H1 (cell line): Measurements from ENCODE around the gene TMEM120A. TPM values are rescaled to one million over a fixed set of nuclear protein-coding genes. Genes with fewer than 3 reads are reported as not detected.

Source experiments
- CTCF ChIA-PET: fragments of 300-600 bp; sonication (Branson Sonifier 250); formaldehyde crosslinking; loops from one replicate; lab custom pipeline; 2021; ENCODE audit not compliant: partially characterized antibody; lab: Charles Lee
- POLR2A ChIA-PET: fragments of 300-600 bp; sonication (Branson Sonifier 250); formaldehyde crosslinking; loops from one replicate; lab custom pipeline; 2021; ENCODE audit warnings: inconsistent platforms; ENCODE audit not compliant: partially characterized antibody; lab: Charles Lee
- DNase-seq, 2 experiments: peaks; one replicate each; pipeline versions ENCODE4 v3.0.0 to v3.0.0-alpha.2; 2010 to 2022; ENCODE audit warnings: low spot score in 2 of 2, low read depth in 1 of 2, mixed read lengths in 1 of 2
- FAIRE-seq: peaks from 2 replicates; lab custom pipeline; 2011; peaks lifted over from hg19 to GRCh38; lab: Jason Lieb, UNC
- H2AFZ ChIP-seq: 2 replicates; pipeline ENCODE4 v1.8.1; 2012; ENCODE audit warnings: low read length, inconsistent platforms
- H2AK5ac ChIP-seq: 2 replicates; pipeline ENCODE4 v1.6.1; 2013; ENCODE audit warnings: low read depth, low read length
- H2BK120ac ChIP-seq: replicated peaks from 2 replicates; pipeline ENCODE3; 2013; ENCODE audit warnings: low read depth, low read length, inconsistent platforms
- H2BK12ac ChIP-seq: 2 replicates; pipeline ENCODE4 v1.6.1; 2013; ENCODE audit warnings: low read depth, low read length
- H2BK15ac ChIP-seq: 2 replicates; pipeline ENCODE4 v1.6.1; 2013; ENCODE audit warnings: low read length
- H2BK20ac ChIP-seq: 2 replicates; pipeline ENCODE4 v1.6.1; 2013; ENCODE audit warnings: low read length
- H2BK5ac ChIP-seq: 2 replicates; pipeline ENCODE4 v1.6.1; 2013; ENCODE audit warnings: low read depth, low read length
- H3K14ac ChIP-seq: 2 replicates; pipeline ENCODE4 v1.6.1; 2013; ENCODE audit warnings: inconsistent platforms; ENCODE audit not compliant: insufficient read length
- H3K18ac ChIP-seq: 2 replicates; pipeline ENCODE4 v1.6.1; 2013; ENCODE audit warnings: low read length; ENCODE audit errors: extremely low read depth
- H3K23ac ChIP-seq: 2 replicates; pipeline ENCODE4 v1.6.1; 2013; ENCODE audit warnings: inconsistent platforms; ENCODE audit not compliant: insufficient read length
- H3K23me2 ChIP-seq: 2 replicates; pipeline ENCODE4 v1.6.1; 2013; ENCODE audit warnings: low read depth, low read length
- H3K27ac ChIP-seq: 2 replicates; pipeline ENCODE4 v1.6.1; 2011; ENCODE audit warnings: low read depth, low read length, inconsistent platforms
- H3K27me3 ChIP-seq, 4 experiments: replicated peaks in 1 of 4; 1 replicate in 1 of 4; 2 replicates in 3 of 4; pipeline versions ENCODE4 v1.6.1 to v1.8.1; 2011 to 2013; ENCODE audit warnings: low read length in 3 of 4, mild to moderate bottlenecking in 3 of 4, inconsistent platforms in 2 of 4, mixed read lengths in 2 of 4, moderate library complexity in 1 of 4; ENCODE audit not compliant: control insufficient read depth in 3 of 4, insufficient read depth in 3 of 4; ENCODE audit errors: extremely low read depth in 1 of 4
- H3K36me3 ChIP-seq, 4 experiments: 2 replicates each; pipeline versions ENCODE4 v1.6.1 to v1.8.1; 2011 to 2013; ENCODE audit warnings: mild to moderate bottlenecking in 4 of 4, low read length in 3 of 4, moderate library complexity in 2 of 4, control low read depth in 1 of 4, inconsistent platforms in 1 of 4; ENCODE audit not compliant: insufficient read depth in 4 of 4, control insufficient read depth in 2 of 4
- H3K4ac ChIP-seq: replicated peaks from 2 replicates; pipeline ENCODE3; 2013; ENCODE audit warnings: low read length, low read depth, mixed read lengths, inconsistent platforms; ENCODE audit not compliant: insufficient read length
- H3K4me1 ChIP-seq, 4 experiments: replicated peaks in 1 of 4; 1 replicate in 1 of 4; 2 replicates in 3 of 4; pipeline versions ENCODE4 v1.6.1 to v1.8.1; 2011 to 2013; ENCODE audit warnings: low read length in 3 of 4, inconsistent platforms in 2 of 4, mixed read lengths in 1 of 4; ENCODE audit not compliant: insufficient read depth in 4 of 4, control insufficient read depth in 3 of 4
- H3K4me2 ChIP-seq, 2 experiments: 2 replicates each; pipeline versions ENCODE4 v1.6.1 to v1.8.1; 2011 to 2013; ENCODE audit warnings: low read depth in 2 of 2, low read length in 2 of 2, control low read depth in 1 of 2, inconsistent platforms in 1 of 2, mild to moderate bottlenecking in 1 of 2; ENCODE audit not compliant: insufficient read depth in 1 of 2
- H3K4me3 ChIP-seq, 4 experiments: fragments of 200-600, 300-600 bp in 1 of 4; sonication (generic), shearing (Covaris generic), sonication (Bioruptor Twin) in 1 of 4; 2 replicates each; pipeline versions ENCODE4 v1.5.1 to v1.8.1; 2011 to 2016; ENCODE audit warnings: low read length in 4 of 4, low read depth in 3 of 4, control low read depth in 2 of 4, inconsistent platforms in 2 of 4, mild to moderate bottlenecking in 2 of 4, mixed read lengths in 1 of 4, moderate library complexity in 1 of 4; ENCODE audit not compliant: insufficient read depth in 2 of 4; ENCODE audit errors: extremely low read depth in 1 of 4
- H3K56ac ChIP-seq: replicated peaks from 2 replicates; pipeline ENCODE3; 2013; ENCODE audit warnings: low read depth, mild to moderate bottlenecking, mixed read lengths, low read length, inconsistent platforms; ENCODE audit not compliant: insufficient read length
- H3K79me1 ChIP-seq: 2 replicates; pipeline ENCODE4 v1.6.1; 2013; ENCODE audit warnings: low read depth, low read length, control low read depth
- H3K79me2 ChIP-seq, 2 experiments: 2 replicates each; pipeline versions ENCODE4 v1.6.1 to v1.8.1; 2012 to 2013; ENCODE audit warnings: low read length in 2 of 2, mild to moderate bottlenecking in 2 of 2, inconsistent platforms in 1 of 2; ENCODE audit not compliant: insufficient read depth in 2 of 2, control insufficient read depth in 1 of 2
- H3K9ac ChIP-seq, 4 experiments: replicated peaks in 1 of 4; 1 replicate in 1 of 4; 2 replicates in 3 of 4; pipeline versions ENCODE4 v1.6.1 to v1.8.1; 2011 to 2013; ENCODE audit warnings: low read depth in 3 of 4, low read length in 3 of 4, control low read depth in 2 of 4, mild to moderate bottlenecking in 2 of 4, moderate library complexity in 2 of 4, inconsistent platforms in 1 of 4; ENCODE audit errors: extremely low read depth in 1 of 4
- H3K9me3 ChIP-seq, 2 experiments: 2 replicates each; pipeline versions ENCODE4 v1.6.1 to v1.8.1; 2012 to 2013; ENCODE audit warnings: mild to moderate bottlenecking in 2 of 2, moderate library complexity in 2 of 2, control low read depth in 1 of 2, inconsistent platforms in 1 of 2, low read depth in 1 of 2, low read length in 1 of 2, mixed read lengths in 1 of 2; ENCODE audit not compliant: insufficient read depth in 2 of 2
- H4K20me1 ChIP-seq, 2 experiments: replicated peaks in 1 of 2; 2 replicates each; pipeline versions ENCODE3 to v1.8.1; 2011 to 2013; ENCODE audit warnings: inconsistent platforms in 2 of 2, low read length in 2 of 2, mild to moderate bottlenecking in 1 of 2; ENCODE audit not compliant: insufficient read depth in 2 of 2, control insufficient read depth in 1 of 2
- H4K5ac ChIP-seq: 2 replicates; pipeline ENCODE4 v1.6.1; 2013; ENCODE audit warnings: low read length, low read depth, mixed read lengths, inconsistent platforms; ENCODE audit not compliant: insufficient read length
- H4K8ac ChIP-seq: 2 replicates; pipeline ENCODE4 v1.8.0; 2013; ENCODE audit warnings: mild to moderate bottlenecking, moderate library complexity, low read length, inconsistent platforms; ENCODE audit not compliant: insufficient read depth; ENCODE audit errors: extremely low read depth
- H4K91ac ChIP-seq: replicated peaks from 2 replicates; pipeline ENCODE3; 2013; ENCODE audit warnings: low read length, mixed read lengths, inconsistent platforms; ENCODE audit not compliant: insufficient read length
- CEBPB ChIP-seq: IDR thresholded peaks from 2 replicates; pipeline ENCODE4 v1.6.1; 2012; ENCODE audit warnings: low read depth, low read length
- POU5F1 ChIP-seq: IDR thresholded peaks from 2 replicates; pipeline ENCODE4 v1.6.1; 2011; ENCODE audit warnings: low read depth, mild to moderate bottlenecking, low read length, moderate library complexity
- WGBS, 2 experiments: shearing (Covaris generic) in 1 of 2; methylation state at CpG; one replicate each; pipeline versions ENCODE4 v1.1.6 to v1.1.7; 2013 to 2015; ENCODE audit warnings: low lambda C conversion rate in 2 of 2, mixed read lengths in 2 of 2, inconsistent platforms in 1 of 2, low coverage in 1 of 2, missing lambda C conversion rate in 1 of 2; ENCODE audit not compliant: insufficient replicate concordance in 2 of 2, insufficient coverage in 1 of 2, insufficient read length in 1 of 2; ENCODE audit errors: extremely low coverage in 1 of 2, missing lambda C conversion rate in 1 of 2; 5-methylcytosine and 5-hydroxymethylcytosine counted together
- polyA plus RNA-seq, 7 experiments: library from polyadenylated mRNA; depleted of rRNA in 3 of 7; stranded (reverse) in 5 of 7; unstranded in 2 of 7; fragments of >200 nt in 5 of 7; fragments of 200-250 nt in 2 of 7; gene quantifications; 1 replicate in 5 of 7; 2 replicates in 1 of 7; 4 replicates in 1 of 7; pipeline versions ENCODE4 v1.2.1 to v1.2.3, GENCODE V29; 2011 to 2013; ENCODE audit warnings: missing spikeins in 2 of 7, mixed read lengths in 2 of 7
- total RNA-seq: library from RNA; stranded (reverse); fragmentation: NEBNext Ultra II Directional; extraction: Animal tissue kit (Norgen Biotek cat#: 25700); gene quantifications from 2 replicates; pipeline ENCODE4 v1.2.1, GENCODE V29; 2021
- TF ChIP-seq, protein P1 (sequence below): IDR thresholded peaks from 2 replicates; pipeline ENCODE4 v1.6.1; 2012; ENCODE audit warnings: inconsistent platforms

TMEM120A gene
- total and polyA plus RNA-seq, 2 of the 8 experiments (the other 6 are each of a cell fraction or from before 2014, with no cell fraction given): 15.6 to 49.9 TPM

DNA sequence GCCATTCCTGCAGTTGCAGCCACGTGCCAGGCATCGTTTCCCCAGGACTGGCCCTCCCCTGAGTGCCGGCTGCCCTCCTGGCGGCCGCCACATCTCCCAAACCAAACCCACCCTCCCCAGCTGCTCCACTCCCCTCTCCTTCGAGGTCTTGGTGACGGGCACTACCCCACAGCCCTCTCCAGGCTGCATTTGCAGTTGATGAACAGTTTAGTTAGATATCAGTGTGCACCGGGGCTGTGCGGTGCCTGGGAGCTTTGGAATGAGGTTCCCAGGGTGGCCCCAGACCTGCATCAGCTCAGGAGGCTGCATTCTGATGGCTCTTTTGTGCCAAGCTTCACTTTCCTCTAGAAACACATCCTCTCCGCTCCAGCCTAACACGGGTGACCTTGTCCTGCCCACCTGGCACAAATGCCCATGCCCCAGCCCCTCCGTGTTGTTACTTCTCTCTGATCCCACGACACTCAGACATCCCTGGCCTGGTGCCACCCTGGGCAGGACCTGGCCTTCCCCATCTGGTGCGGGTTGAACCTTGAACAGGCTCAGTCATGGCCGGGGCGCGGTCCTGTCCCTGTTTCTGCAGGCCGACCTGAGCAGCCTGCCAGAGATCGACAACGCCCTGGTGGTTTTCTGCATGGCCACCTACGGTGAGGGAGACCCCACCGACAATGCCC is 14.5 kb downstream of the TMEM120A start:
- Histone ChIP-seq H3K27me3 (no peaks in the 10 kb centered on the region), H2AFZ (no peak overlapping the region), H3K4me3 (no peak overlapping the region), H2BK12ac (no peak overlapping the region), H3K56ac (no peak overlapping the region), H2BK5ac (no peak overlapping the region), H3K9me3 (no peaks in the 10 kb centered on the region), H3K36me3 (peaks cover 9 to 45% (median 27%) of the 10 kb centered on the region in 4 experiments), H3K79me2 (no peaks in the 10 kb centered on the region), H4K20me1 (peaks cover 0 to 9% of the 10 kb centered on the region in 2 experiments), H2AK5ac (no peak overlapping the region), H3K23me2 (no peaks in the 10 kb centered on the region), H3K27ac (no peak overlapping the region), H3K14ac (no peak overlapping the region), H4K8ac (no peak overlapping the region), H2BK20ac (no peak overlapping the region), H3K18ac (no peak overlapping the region), H2BK15ac (no peak overlapping the region), H3K4me1 (no peaks in the 10 kb centered on the region), H3K23ac (no peak overlapping the region), H3K79me1 (no peaks in the 10 kb centered on the region), H3K9ac (no peak overlapping the region), H4K91ac (no peak overlapping the region), H3K4ac (no peak overlapping the region), H3K4me2 (no peak overlapping the region), H2BK120ac (no peak overlapping the region), H4K5ac (no peak overlapping the region)
- ChIA-PET POLR2A (no interaction called here), CTCF (interaction anchor here (1.2 kb wide), 1 partner anchor 14 kb away, joined by 3 read pairs; no protein-coding TSS in a partner anchor)
- TF ChIP-seq CEBPB (no peak), POU5F1 (no peak)
- TF ChIP-seq, protein P1, sequence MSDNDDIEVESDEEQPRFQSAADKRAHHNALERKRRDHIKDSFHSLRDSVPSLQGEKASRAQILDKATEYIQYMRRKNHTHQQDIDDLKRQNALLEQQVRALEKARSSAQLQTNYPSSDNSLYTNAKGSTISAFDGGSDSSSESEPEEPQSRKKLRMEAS: no peak
- WGBS, 2 experiments: 87% methylated on average over 22 of the region's 22 CpGs; no CpG with 5 or more reads in 1 of the 2 experiments
- DNase-seq (no peak), FAIRE-seq (no peak)
